ENCODE measurements around the gene TSNAX. TPM values are rescaled to one million over a fixed set of nuclear protein-coding genes. Genes with fewer than 3 reads are reported as not detected.
"Not testable (repeated sequence)": the region's sequence is repeated elsewhere in the genome, so short reads cannot be mapped to it uniquely, and the experiment has no call there.

TSNAX gene
- total RNA-seq, 1 experiment from 2014 or later, result 38.0 TPM

DNA sequence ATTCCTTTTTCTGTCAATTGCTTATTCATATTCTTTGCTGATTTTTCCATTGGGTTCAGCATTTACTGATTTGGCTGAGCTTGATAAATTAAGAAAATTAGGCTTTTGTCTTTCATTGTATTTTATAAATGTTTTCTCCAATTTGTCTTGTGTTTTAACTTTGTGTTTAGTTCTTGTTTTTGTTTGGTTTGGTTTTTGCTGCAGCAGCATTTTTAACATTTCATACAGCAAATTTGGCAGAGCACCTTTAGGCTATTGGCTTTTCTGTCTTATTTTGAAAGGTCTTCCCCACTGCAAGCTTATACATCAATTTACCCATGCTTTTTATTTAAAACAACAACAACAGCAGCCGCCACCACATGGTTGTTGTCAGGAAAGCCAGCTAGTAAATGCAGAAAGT is 64.3 kb downstream of the TSNAX start:
- H3K27ac Mint-ChIP-seq, result no peak overlapping the region
- TF ChIP-seq, protein P1, sequence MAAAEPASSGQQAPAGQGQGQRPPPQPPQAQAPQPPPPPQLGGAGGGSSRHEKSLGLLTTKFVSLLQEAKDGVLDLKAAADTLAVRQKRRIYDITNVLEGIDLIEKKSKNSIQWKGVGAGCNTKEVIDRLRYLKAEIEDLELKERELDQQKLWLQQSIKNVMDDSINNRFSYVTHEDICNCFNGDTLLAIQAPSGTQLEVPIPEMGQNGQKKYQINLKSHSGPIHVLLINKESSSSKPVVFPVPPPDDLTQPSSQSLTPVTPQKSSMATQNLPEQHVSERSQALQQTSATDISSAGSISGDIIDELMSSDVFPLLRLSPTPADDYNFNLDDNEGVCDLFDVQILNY (CRISPR knock-in tag; IDR thresholded peaks at IDR 0.05), result no peak
- no peak overlapping the region for H3K4me3 Mint-ChIP-seq
- H3K36me3 Mint-ChIP-seq, result no peaks in the 10 kb centered on the region
- ATAC-seq, result no peak
- H3K4me1 Mint-ChIP-seq, result peaks cover 7% of the 10 kb centered on the region
- DNase-seq (ENCODE audit: low spot score), result no peak
- H3K27me3 Mint-ChIP-seq (ENCODE audit: low read depth), result no peaks in the 10 kb centered on the region; the same call in none of the 2 replicates
- CTCF ChIA-PET, result no interaction called here
- POLR2A ChIA-PET, result interaction anchor here (0.7 kb wide), 1 partner anchor 805 kb away, joined by 4 read pairs; no protein-coding TSS in a partner anchor
- H3K9me3 Mint-ChIP-seq, result no peaks in the 10 kb centered on the region

DNA sequence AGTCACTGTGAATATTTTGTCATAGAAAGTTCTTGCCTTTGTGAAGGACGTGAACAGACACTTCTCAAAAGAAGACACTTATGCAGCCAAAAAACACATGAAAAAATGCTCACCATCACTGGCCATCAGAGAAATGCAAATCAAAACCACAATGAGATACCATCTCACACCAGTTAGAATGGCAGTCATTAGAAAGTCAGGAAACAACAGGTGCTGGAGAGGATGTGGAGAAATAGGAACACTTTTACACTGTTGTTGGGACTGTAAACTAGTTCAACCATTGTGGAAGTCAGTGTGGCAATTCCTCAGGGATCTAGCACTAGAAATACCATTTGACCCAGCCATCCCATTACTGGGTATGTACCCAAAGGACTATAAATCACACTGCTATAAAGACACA is 64.8 kb downstream of the TSNAX start:
- CTCF ChIA-PET; H3K27ac Mint-ChIP-seq; H3K27me3 Mint-ChIP-seq (ENCODE audit: low read depth); DNase-seq (ENCODE audit: low spot score); H3K36me3 Mint-ChIP-seq; H3K4me1 Mint-ChIP-seq; H3K9me3 Mint-ChIP-seq; ATAC-seq; H3K4me3 Mint-ChIP-seq: not testable (repeated sequence)
- POLR2A ChIA-PET, result interaction anchor here (0.7 kb wide), 1 partner anchor 805 kb away, joined by 4 read pairs; no protein-coding TSS in a partner anchor

- Mint-ChIP-seq H3K4me1 (peaks cover 7% of the 10 kb centered on the region), H3K9me3 (no peaks in the 10 kb centered on the region), H3K4me3 (no peak overlapping the region), H3K36me3 (no peaks in the 10 kb centered on the region), H3K27me3 (ENCODE audit: low read depth) (no peaks in the 10 kb centered on the region; the same call in none of the 2 replicates), H3K27ac (no peak overlapping the region)
- ATAC-seq (no peak), DNase-seq (ENCODE audit: low spot score) (no peak)
- ChIA-PET POLR2A (no interaction called here), CTCF (no interaction called here)
- TF ChIP-seq NR2C2 (CRISPR knock-in tag; IDR thresholded peaks at IDR 0.05) (no peak), TEAD1 (CRISPR knock-in tag; IDR thresholded peaks at IDR 0.05) (no peak), NFATC4 (CRISPR knock-in tag; IDR thresholded peaks at IDR 0.05) (no peak), MYBL2 (CRISPR knock-in tag; IDR thresholded peaks at IDR 0.05) (no peak), ESRRA (CRISPR knock-in tag; IDR thresholded peaks at IDR 0.05; ENCODE audit: borderline replicate concordance) (no peak), IRF2 (CRISPR knock-in tag; IDR thresholded peaks at IDR 0.05; ENCODE audit: borderline replicate concordance, low read depth) (no peak), TEAD4 (CRISPR knock-in tag; IDR thresholded peaks at IDR 0.05) (no peak), GABPB1 (CRISPR knock-in tag; IDR thresholded peaks at IDR 0.05) (no peak), ZNF232 (CRISPR knock-in tag; IDR thresholded peaks at IDR 0.05) (no peak), EMX1 (CRISPR knock-in tag; IDR thresholded peaks at IDR 0.05) (no peak), ARID4B (CRISPR knock-in tag; IDR thresholded peaks at IDR 0.05; ENCODE audit: borderline replicate concordance) (no peak), PREB (CRISPR knock-in tag; IDR thresholded peaks at IDR 0.05; ENCODE audit: borderline replicate concordance) (no peak), ZSCAN18 (CRISPR knock-in tag; IDR thresholded peaks at IDR 0.05) (no peak), ZNF512 (CRISPR knock-in tag; IDR thresholded peaks at IDR 0.05; ENCODE audit: borderline replicate concordance) (no peak), FOXP1 (CRISPR knock-in tag; IDR thresholded peaks at IDR 0.05; ENCODE audit: borderline replicate concordance) (no peak)
- TF ChIP-seq, protein P2, sequence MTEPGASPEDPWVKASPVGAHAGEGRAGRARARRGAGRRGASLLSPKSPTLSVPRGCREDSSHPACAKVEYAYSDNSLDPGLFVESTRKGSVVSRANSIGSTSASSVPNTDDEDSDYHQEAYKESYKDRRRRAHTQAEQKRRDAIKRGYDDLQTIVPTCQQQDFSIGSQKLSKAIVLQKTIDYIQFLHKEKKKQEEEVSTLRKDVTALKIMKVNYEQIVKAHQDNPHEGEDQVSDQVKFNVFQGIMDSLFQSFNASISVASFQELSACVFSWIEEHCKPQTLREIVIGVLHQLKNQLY (CRISPR knock-in tag; IDR thresholded peaks at IDR 0.05), result no peak
- TF ChIP-seq, protein P3, sequence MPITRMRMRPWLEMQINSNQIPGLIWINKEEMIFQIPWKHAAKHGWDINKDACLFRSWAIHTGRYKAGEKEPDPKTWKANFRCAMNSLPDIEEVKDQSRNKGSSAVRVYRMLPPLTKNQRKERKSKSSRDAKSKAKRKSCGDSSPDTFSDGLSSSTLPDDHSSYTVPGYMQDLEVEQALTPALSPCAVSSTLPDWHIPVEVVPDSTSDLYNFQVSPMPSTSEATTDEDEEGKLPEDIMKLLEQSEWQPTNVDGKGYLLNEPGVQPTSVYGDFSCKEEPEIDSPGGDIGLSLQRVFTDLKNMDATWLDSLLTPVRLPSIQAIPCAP (CRISPR knock-in tag; IDR thresholded peaks at IDR 0.05), result no peak
- TF ChIP-seq, protein P1 (CRISPR knock-in tag; IDR thresholded peaks at IDR 0.05), result no peak
These were observed 65.7 kb downstream of the TSNAX start for GRCh38 chr1:231594123-231594522.

All from WTC11 (cell line).